HT1080 (cell line): ENCODE measurements around the gene TLR1. TPM values are rescaled to one million over a fixed set of nuclear protein-coding genes. Genes with fewer than 3 reads are reported as not detected.
"Not testable (repeated sequence)": the region's sequence is repeated elsewhere in the genome, so short reads cannot be mapped to it uniquely, and the experiment has no call there.

Source experiments
- DNase-seq: peaks from one replicate; pipeline ENCODE4 v3.0.0-alpha.2; 2015; ENCODE audit warnings: low read depth
- polyA plus RNA-seq, 2 experiments: library from polyadenylated mRNA; depleted of rRNA; stranded (reverse); fragments of >200 nt; gene quantifications; 2 replicates each; pipeline ENCODE4 v1.2.3, GENCODE V29; 2015
- total RNA-seq: library from RNA; depleted of rRNA; stranded (reverse); fragments of >200 nt; shearing (Covaris generic); gene quantifications from 2 replicates; pipeline ENCODE4 v1.2.3, GENCODE V29; 2014; rRNA removed

Gene TLR1
- total RNA-seq = 0.07 TPM in 1 of 2 replicates, not detected in the other
- polyA plus RNA-seq (2015; cell fraction: cytosol; rRNA removed) = 0.02 and 0.18 TPM in 2 replicates
- 0.65 and 0.91 TPM in 2 replicates for polyA plus RNA-seq (2015; cell fraction: nucleus; rRNA removed)

GRCh38 chr4:38804654-38805295 is at the start of gene TLR1:
TSS of gene TLR1 (minus strand) at chr4:38804791. CDS start at chr4:38798831, 5,960 bp downstream.
- peak; percentile 36 for DNase-seq

GRCh38 chr4:38846015-38846414 is 41.4 kb upstream of the TLR1 start:
- DNase-seq = no peak

- no peak for DNase-seq
These were observed 38.4 kb upstream of the TLR1 start for GRCh38 chr4:38842994-38843393.

- peak; percentile 70 for DNase-seq
These were observed 33.3 kb upstream of the TLR1 start for GRCh38 chr4:38837849-38838248.

GRCh38 chr4:38837334-38837733 is 32.7 kb upstream of the TLR1 start:
- no peak for DNase-seq

GRCh38 chr4:38834570-38834969 is 30.0 kb upstream of the TLR1 start:
- no peak for DNase-seq

GRCh38 chr4:38832624-38833528 is 28.3 kb upstream of the TLR1 start:
- no peak for DNase-seq

GRCh38 chr4:38832206-38832605 is 27.6 kb upstream of the TLR1 start:
- no peak for DNase-seq

- DNase-seq = no peak
These were observed 27.1 kb upstream of the TLR1 start for GRCh38 chr4:38831653-38832052.

GRCh38 chr4:38829237-38829636 is 24.6 kb upstream of the TLR1 start:
- DNase-seq = no peak

GRCh38 chr4:38823766-38824165 is 19.2 kb upstream of the TLR1 start:
- no peak for DNase-seq

- no peak for DNase-seq
These were observed 18.2 kb upstream of the TLR1 start for GRCh38 chr4:38822748-38823303.

GRCh38 chr4:38821739-38822138 is 17.1 kb upstream of the TLR1 start:
- no peak for DNase-seq

GRCh38 chr4:38820329-38821061 is 15.9 kb upstream of the TLR1 start:
- no peak for DNase-seq

- DNase-seq = peak; percentile 7
These were observed 15.0 kb upstream of the TLR1 start for GRCh38 chr4:38819569-38819968.

- DNase-seq = no peak
These were observed 13.9 kb upstream of the TLR1 start for GRCh38 chr4:38818441-38818976.

GRCh38 chr4:38815885-38816782 is 11.5 kb upstream of the TLR1 start:
- DNase-seq = peak; percentile 12

- DNase-seq = no peak
These were observed 9.8 kb upstream of the TLR1 start for GRCh38 chr4:38814386-38814785.

- no peak for DNase-seq
These were observed 6.7 kb upstream of the TLR1 start for GRCh38 chr4:38811297-38811696.

- DNase-seq = not testable (repeated sequence)
These were observed 2.9 kb upstream of the TLR1 start for GRCh38 chr4:38807462-38807861.
